ENCODE measurements around the gene DNAH14.

GRCh38 chr1:224894915-224895314 is 34.6 kb upstream of the DNAH14 start:
- no peak for TF ChIP-seq PYGO2 (tag; IDR thresholded peaks at IDR 0.05)
- TF ChIP-seq CHD2 (IDR thresholded peaks at IDR 0.05; ENCODE audit: low read depth, low read length) = no peak

Data from K562 (cell line).